ENCODE data around the gene HIPK2.

HIPK2 gene

GRCh38 chr7:139699640-139700504 is 77.9 kb downstream of the HIPK2 start:
- FAIRE-seq: no peak
- no peak for DNase-seq (ENCODE audit: insufficient read length, low spot score)

DNA sequence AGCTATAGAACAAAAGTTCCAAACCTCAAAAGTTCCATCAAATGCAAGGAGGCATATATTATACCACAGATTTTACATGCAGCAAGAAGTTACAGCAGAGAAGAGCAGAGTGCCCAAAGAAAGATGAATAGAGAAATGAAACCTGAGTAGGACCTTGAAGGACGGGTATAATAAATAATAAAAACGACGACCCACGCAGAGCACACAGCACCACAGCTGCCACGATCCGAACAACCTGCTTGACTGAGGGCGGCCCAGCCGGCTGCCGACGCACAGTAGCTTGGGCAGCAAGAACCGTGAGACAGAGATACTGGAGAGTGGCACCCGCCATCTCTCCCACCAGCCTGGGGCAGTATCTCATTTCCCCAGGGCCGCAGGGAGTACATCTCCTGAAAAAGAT is 79.0 kb downstream of the HIPK2 start:
- DNase-seq (ENCODE audit: insufficient read length, low spot score) (no peak), FAIRE-seq (no peak)

DNA sequence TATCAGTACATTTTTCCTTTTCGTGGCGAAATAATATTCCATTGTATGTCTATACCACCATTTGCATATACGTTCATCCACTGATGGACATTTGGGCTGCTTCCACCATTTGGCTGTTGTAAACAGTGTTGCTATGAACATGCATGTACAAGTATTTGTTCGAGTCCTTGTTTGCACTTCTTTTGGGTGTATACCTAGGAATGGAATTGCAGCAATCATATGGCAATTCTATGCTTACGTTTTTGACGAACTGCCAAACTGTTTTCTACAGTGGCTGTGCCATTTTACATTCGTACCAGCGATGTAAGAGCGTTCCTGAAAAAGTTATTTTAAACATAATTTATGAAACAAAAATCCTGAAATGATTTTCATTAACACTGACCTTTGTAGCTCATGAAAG is 79.5 kb downstream of the HIPK2 start:
- no peak for DNase-seq (ENCODE audit: insufficient read length, low spot score)

DNA sequence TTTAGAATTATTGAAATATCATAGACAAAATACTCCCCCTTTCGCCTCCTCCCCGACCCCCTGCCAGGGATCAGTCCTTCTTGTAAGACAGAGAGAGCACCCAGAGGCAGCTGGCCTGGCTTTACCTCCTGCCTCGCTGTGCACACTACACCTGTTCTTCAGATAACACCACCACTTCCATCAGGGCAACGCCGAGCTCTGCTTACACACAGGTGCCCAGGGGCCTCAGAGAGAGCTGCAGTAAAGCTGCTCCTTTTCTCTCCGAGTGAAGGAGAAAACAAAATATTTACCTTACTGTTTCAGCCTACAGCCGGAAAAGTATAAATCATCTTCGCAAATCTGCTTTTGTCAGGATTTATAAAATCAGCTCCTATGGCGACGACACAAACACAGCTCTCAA is 80.7 kb downstream of the HIPK2 start:
- DNase-seq (ENCODE audit: insufficient read length, low spot score): no peak
- FAIRE-seq: no peak

More for the DNA sequence above, 79.5 kb downstream of the HIPK2 start:
- FAIRE-seq: no peak

DNA sequence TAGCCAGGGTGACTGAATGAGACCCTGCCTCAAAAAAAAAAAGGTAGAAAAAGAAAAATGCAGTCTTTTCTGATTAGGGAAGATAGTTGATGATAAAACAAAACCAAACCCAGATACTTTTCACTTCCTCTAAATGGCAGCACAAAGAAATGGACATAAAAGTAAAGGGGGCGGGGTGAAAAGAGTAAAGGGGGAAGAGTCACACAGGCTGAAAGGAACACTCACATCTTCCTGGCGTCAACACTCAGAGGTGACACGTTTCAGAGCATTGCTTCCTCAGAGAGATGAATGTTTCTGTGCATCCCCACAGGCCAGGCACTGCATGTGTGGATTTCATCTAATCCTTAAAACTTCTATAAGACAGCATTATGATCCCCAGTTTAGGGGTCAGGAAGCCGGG is 81.2 kb downstream of the HIPK2 start:
- DNase-seq (ENCODE audit: insufficient read length, low spot score) (no peak), FAIRE-seq (no peak)

- no peak for DNase-seq (ENCODE audit: insufficient read length, low spot score)
- FAIRE-seq: no peak
Measured at GRCh38 chr7:139695588-139695987, 82.2 kb downstream of the HIPK2 start.

DNA sequence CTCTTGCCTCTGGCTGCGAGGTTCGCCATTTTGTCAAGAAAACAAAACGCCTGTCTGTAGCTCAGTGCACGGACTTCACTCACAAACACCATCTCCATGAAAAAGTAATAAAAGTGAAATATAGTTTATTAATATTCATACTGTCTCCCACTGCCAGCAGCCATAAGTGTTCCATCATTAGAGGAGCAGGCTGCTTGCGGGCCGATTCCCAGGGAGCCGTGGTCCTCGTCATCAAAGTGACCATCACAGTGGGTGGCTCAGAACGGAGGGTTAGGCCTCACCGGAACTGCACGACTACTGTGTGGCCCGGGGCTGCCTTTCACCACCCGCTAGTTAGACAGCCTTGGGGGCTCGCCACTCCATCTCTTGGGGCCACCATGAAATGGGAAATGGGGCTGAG is 82.7 kb downstream of the HIPK2 start:
- no peak for FAIRE-seq
- no peak for DNase-seq (ENCODE audit: insufficient read length, low spot score)

- FAIRE-seq: no peak
- no peak for DNase-seq (ENCODE audit: insufficient read length, low spot score)
Measured at GRCh38 chr7:139694389-139694676, 83.5 kb downstream of the HIPK2 start.

DNA sequence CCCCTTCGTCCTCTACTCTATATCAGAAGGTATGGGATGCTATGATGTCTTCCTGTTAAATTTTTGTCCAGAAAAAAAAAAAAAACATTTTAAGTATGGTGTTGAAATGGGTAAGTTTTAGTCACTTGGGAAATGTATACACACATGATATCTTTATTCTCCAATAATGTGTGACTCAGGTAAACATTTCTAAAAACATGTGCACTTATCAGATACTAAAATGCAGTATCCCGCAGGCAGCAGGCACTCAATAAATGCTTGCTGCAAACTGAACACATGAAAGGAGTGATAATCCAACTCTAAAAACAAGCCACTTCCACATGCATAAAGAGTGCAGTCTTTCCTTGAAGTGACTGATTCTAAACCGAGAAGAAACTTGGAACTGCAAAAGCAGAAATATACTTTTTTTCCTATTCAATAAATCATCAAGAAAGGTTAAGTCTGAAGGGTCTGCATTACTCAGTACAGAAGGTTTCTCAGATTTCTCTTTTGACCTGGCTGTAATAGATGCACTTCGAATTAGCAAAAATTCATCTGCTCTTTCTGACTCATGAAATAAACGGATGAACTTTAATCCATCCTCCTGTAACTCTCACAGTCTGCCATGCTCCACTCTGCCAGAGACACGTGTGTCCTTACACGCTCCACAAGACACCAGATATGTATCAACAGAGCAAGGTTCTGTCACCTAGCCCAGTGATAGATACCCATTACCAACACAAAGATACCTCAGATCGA is 84.0 kb downstream of the HIPK2 start:
- DNase-seq (ENCODE audit: insufficient read length, low spot score) (no peak), FAIRE-seq (no peak)

DNA sequence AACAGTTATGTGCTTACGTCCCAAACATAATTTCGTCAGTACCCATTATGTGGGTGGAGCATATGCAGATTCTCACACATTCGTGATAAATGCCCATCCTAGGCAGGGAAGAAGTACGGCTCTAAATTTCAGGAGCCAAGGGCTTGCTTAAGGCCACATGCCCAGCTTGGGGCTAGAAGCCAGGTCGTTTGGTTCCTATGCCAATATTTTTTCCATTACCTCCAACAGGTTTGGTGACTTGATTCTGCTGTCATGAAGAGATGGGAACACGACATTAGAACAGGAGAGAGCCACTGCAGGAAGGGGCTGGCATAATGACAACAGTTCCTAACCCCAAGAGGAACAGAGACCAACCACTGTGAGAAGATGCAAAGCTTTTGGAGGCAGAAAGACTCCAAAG is 85.1 kb downstream of the HIPK2 start:
- DNase-seq (ENCODE audit: insufficient read length, low spot score) (no peak), FAIRE-seq (no peak)

GRCh38 chr7:139691253-139691781 is 86.5 kb downstream of the HIPK2 start:
- no peak for FAIRE-seq
- no peak for DNase-seq (ENCODE audit: insufficient read length, low spot score)

DNA sequence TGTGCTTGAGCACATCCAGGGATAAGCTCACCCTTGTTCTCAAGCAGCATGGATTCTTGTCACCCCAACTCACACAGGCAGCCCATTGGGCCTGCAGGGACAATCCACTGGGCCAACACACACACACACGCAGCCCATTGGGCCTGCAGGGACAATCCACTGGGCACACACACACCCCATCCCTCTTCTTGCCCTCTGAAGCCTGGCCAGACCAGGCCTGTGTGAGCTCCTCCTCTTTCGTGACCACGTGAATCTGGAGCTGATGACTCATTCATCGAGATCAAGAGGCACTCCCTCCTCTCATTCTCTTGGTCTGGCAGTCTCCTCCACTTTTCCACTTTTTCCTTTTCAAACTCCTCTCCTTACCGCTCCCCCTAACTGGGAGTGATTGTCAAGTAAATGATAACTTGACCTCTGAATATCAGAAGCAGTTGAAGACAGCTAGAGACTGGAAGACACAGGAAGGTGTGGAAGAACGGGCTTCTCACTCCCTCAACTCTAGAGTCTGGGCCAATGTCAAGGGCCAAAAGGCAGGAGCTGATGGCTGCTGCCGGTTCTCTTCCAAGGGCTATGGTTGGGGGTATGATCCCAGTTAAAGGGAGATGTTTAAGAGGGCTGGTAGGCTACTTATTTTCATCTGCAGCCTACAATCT is 89.7 kb downstream of the HIPK2 start:
- FAIRE-seq (no peak), DNase-seq (ENCODE audit: insufficient read length, low spot score) (no peak)

GRCh38 chr7:139687211-139687954 is 90.4 kb downstream of the HIPK2 start:
- DNase-seq (ENCODE audit: insufficient read length, low spot score) (no peak), FAIRE-seq (no peak)

GRCh38 chr7:139683137-139683921 is 94.5 kb downstream of the HIPK2 start:
- FAIRE-seq (no peak), DNase-seq (ENCODE audit: insufficient read length, low spot score) (no peak)

DNA sequence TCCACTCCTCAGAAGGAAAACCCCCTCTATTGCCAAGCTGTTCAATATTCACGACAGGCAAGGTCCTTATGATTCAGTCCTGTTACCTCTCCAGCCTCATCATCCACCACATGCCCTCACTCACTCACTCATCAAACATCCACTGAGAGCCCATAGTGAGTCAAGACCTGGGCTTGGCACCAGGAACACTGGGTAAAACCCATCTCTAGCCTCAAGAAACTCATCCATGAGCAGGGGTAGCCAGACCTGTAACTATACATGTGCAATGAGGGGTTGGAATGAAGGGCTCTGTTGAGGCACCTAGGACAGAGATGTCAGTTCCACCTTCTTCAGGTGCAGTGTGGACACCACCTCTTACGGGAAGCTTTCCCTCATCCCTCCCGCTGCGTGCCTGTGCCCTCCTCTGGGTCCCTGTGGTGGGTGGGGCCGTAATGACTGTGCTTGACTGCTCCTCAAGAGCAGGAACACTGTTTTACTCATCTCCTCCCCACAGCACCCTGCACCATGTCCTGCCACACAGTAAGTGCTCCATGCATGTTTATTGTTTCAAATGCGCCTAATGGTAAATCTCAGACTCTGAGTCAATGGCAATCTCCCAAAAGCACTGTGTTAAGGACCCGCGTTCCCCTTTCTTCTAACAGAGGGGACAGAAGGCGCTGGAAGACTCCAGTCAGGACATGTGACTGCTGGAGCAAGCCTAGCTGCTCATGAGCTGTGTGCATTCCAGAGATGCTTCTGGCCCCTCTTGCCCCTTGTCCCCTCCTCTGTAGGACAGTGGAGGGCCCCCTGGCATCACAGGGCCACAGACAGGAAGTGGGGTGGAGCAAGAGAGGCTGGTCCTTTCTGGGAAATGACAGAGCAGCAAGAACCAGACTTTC is 95.4 kb downstream of the HIPK2 start:
- DNase-seq (ENCODE audit: insufficient read length, low spot score) (peak; percentile 57), FAIRE-seq (no peak)

DNA sequence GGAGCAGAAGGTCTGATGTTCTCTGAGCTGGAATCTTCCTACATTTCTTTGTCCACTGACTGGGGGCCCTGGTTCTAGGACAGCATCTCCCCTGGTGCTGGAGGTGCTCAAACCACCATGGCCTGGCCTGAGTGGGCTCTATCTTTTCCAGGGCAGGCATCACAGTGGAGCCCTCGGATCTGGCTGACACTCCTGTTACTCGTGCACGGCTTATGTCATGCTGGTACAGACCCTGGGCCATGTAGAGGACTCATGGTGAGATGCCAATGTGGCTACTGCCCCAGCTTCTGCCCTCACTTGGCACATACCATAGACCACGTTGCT is 96.0 kb downstream of the HIPK2 start:
- DNase-seq (ENCODE audit: insufficient read length, low spot score) (no peak), FAIRE-seq (no peak)

DNA sequence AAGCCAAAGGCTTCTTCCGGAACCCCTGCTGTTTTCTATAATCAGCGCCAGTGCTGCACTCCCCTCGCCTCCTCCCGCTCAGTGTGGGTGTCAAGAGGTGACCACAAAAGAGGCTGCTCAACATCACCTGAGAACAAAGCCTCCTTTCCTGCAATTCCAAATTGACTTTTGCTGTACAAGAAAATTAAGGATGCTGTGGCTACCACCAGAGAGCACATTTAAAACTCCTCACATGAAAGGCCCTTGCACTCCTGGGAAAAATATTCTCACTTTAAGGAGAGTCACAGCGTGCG is 96.4 kb downstream of the HIPK2 start:
- DNase-seq (ENCODE audit: insufficient read length, low spot score): no peak
- no peak for FAIRE-seq

GRCh38 chr7:139680676-139681462 is 96.9 kb downstream of the HIPK2 start:
- DNase-seq (ENCODE audit: insufficient read length, low spot score) (peak; percentile 63), FAIRE-seq (no peak)

Measured in HTR-8/SVneo (cell line).